Stimulated activated CD8-positive, alpha-beta memory T cell treated with anti-CD3 and anti-CD28 coated beads, Interleukin-12 subunit alpha, Interleukin-12 subunit beta, amount 100 ng/mL, for 4 hours (primary cell): ENCODE results near the gene GAK.

ENCODE experiments used
- DNase-seq: peaks from one replicate; pipeline ENCODE4 v3.0.0-alpha.2; 2020; ENCODE audit warnings: low read depth

Gene GAK

GRCh38 chr4:964346-965025 is 32.4 kb upstream of the GAK start:
- DNase-seq, result no peak

GRCh38 chr4:963276-964225 is 31.4 kb upstream of the GAK start:
- no peak for DNase-seq

- DNase-seq, result no peak
Observed at GRCh38 chr4:962231-963208, 30.4 kb upstream of the GAK start.

GRCh38 chr4:961351-962230 is 29.5 kb upstream of the GAK start:
- no peak for DNase-seq

- DNase-seq, result no peak
Observed at GRCh38 chr4:960636-961350, 28.7 kb upstream of the GAK start.

GRCh38 chr4:960140-960635 is 28.1 kb upstream of the GAK start:
- no peak for DNase-seq

- no peak for DNase-seq
Observed at GRCh38 chr4:959338-960139, 27.4 kb upstream of the GAK start.

- no peak for DNase-seq
Observed at GRCh38 chr4:958696-959337, 26.7 kb upstream of the GAK start.

GRCh38 chr4:958314-958665 is 26.2 kb upstream of the GAK start:
- DNase-seq, result no peak

GRCh38 chr4:957581-958313 is 25.6 kb upstream of the GAK start:
- DNase-seq, result no peak

GRCh38 chr4:957231-957580 is 25.1 kb upstream of the GAK start:
- DNase-seq, result no peak

- DNase-seq, result no peak
Observed at GRCh38 chr4:956531-957230, 24.6 kb upstream of the GAK start.

GRCh38 chr4:955931-956381 is 23.8 kb upstream of the GAK start:
- DNase-seq, result no peak

GRCh38 chr4:955161-955921 is 23.2 kb upstream of the GAK start:
- no peak for DNase-seq

- DNase-seq, result no peak
Observed at GRCh38 chr4:954211-955020, 22.3 kb upstream of the GAK start.

GRCh38 chr4:953574-953915 is 21.4 kb upstream of the GAK start:
- no peak for DNase-seq
